Measurements from ENCODE around the gene KRT85. TPM values are rescaled to one million over a fixed set of nuclear protein-coding genes. Genes with fewer than 3 reads are reported as not detected.

The KRT85 gene
- total and polyA plus RNA-seq, 2 donors (not counting 3 experiments of a cell fraction or from before 2014, with no cell fraction given) = not detected

- POLR2A ChIA-PET = no interaction called here
- CTCF ChIA-PET = no interaction called here
Measured at GRCh38 chr12:52416795-52417194, 49.5 kb upstream of the KRT85 start.

More at GRCh38 chr12:52416795-52417194, 49.5 kb upstream of the KRT85 start:
- Histone ChIP-seq H3K27ac (ENCODE audit: insufficient read depth, low read depth, low read length) (no peak overlapping the region), H3K36me3 (ENCODE audit: control insufficient read depth in 2 of 2, extremely low read depth in 1 of 2, insufficient read depth in 2 of 2, low read length in 2 of 2) (no peaks in the 10 kb centered on the region), H3K9me3 (replicated peaks; ENCODE audit: control insufficient read depth, insufficient read depth, low read length) (no peaks in the 10 kb centered on the region), H4K20me1 (replicated peaks; ENCODE audit: control insufficient read depth, extremely low read depth, insufficient read depth, low read length) (no peaks in the 10 kb centered on the region), H3K9me1 (replicated peaks; ENCODE audit: control insufficient read depth, extremely low read depth, insufficient read depth, low read length) (no peaks in the 10 kb centered on the region), H3K4me3 (replicated peaks in 1 of 3; ENCODE audit: insufficient read depth in 1 of 3, low read depth in 1 of 3, low read length in 3 of 3) (no peak overlapping the region), H3K27me3 (ENCODE audit: control insufficient read depth in 2 of 2, insufficient read depth in 2 of 2, low read length in 2 of 2) (peaks cover 0 to 8% of the 10 kb centered on the region in 2 experiments), H3K4me2 (ENCODE audit: insufficient read depth, low read length) (no peak overlapping the region), H3K4me1 (ENCODE audit: control insufficient read depth, extremely low read depth, insufficient read depth, low read length) (no peaks in the 10 kb centered on the region), H3K9ac (replicated peaks; ENCODE audit: extremely low read depth, insufficient read depth, low read length) (no peak overlapping the region), H3K79me2 (ENCODE audit: control insufficient read depth, insufficient read depth, low read length) (no peaks in the 10 kb centered on the region), H2AFZ (ENCODE audit: low read depth, low read length) (no peak overlapping the region)
- intact Hi-C loops (cut with micrococcal nuclease) = no loop called here
- DNase-seq (ENCODE audit: low read depth, low spot score) (no peak), FAIRE-seq (no peak)
- no peak for TF ChIP-seq EZH2 (IDR thresholded peaks at IDR 0.05; ENCODE audit: borderline replicate concordance, low read depth, low read length, severe bottlenecking)
- TF ChIP-seq FOS (IDR thresholded peaks at IDR 0.05; ENCODE audit: borderline replicate concordance, insufficient read depth, low read length) = no peak
- no peak for TF ChIP-seq MAX (IDR thresholded peaks at IDR 0.05; ENCODE audit: insufficient read depth, insufficient read length)
- no peak for TF ChIP-seq GATA2 (IDR thresholded peaks at IDR 0.05; ENCODE audit: insufficient read depth, insufficient read length, low read depth, low read length)
- TF ChIP-seq CTCF (IDR thresholded peaks at IDR 0.05; ENCODE audit: extremely low read depth in 1 of 2, insufficient read depth in 1 of 2, low read depth in 1 of 2, low read length in 2 of 2) = no peak
- no peak for TF ChIP-seq POLR2A (IDR thresholded peaks at IDR 0.05; ENCODE audit: low read depth, low read length)
- TF ChIP-seq JUN (IDR thresholded peaks at IDR 0.05; ENCODE audit: borderline replicate concordance, insufficient read depth, insufficient read length, low read depth) = no peak
- TF ChIP-seq POLR2AphosphoS5 (IDR thresholded peaks at IDR 0.05; ENCODE audit: insufficient read depth, low read depth, low read length) = no peak
- TF ChIP-seq MYC (IDR thresholded peaks at IDR 0.05; ENCODE audit: low read depth, low read length) = no peak
- dilution Hi-C loops (cut with MboI; ENCODE audit: extremely low pct_ligation_motif_present, low sequenced_read_pairs) = no loop called here
- no TSS peak for BruUV-seq (replicated peaks)

Data from endothelial cell of umbilical vein (primary cell).